Gastroesophageal sphincter (tissue), 4 donors: ENCODE results near the gene RRAD. TPM values are rescaled to one million over a fixed set of nuclear protein-coding genes. Genes with fewer than 3 reads are reported as not detected.
A peak's percentile ranks its signal among the peaks of the same experiment; 100 is the strongest.

ENCODE experiments used
- ATAC-seq: fragments of 150-250 bp; one replicate; pipeline ENCODE4 v1.9.1; 2016; ENCODE audit warnings: mild to moderate bottlenecking, moderate library complexity
- H3K27ac ChIP-seq, 4 donors: fragments of 200-600 bp; sonication (generic) in 3 of 4; 1 replicate in 3 of 4; 2 replicates in 1 of 4; pipeline ENCODE4 v1.5.1; 2016 to 2019
- H3K27me3 ChIP-seq: fragments of 200-600 bp; sonication (generic); one replicate; pipeline ENCODE4 v1.5.1; 2019
- H3K36me3 ChIP-seq, 2 donors: fragments of 200-600 bp; sonication (generic); one replicate each; pipeline ENCODE4 v1.5.1; 2019; ENCODE audit warnings: control low read depth in 1 of 2
- H3K4me1 ChIP-seq, 3 donors: fragments of 200-600 bp; sonication (generic); 1 replicate in 2 of 3; 2 replicates in 1 of 3; pipeline ENCODE4 v1.5.1; 2016 to 2019; ENCODE audit warnings: control low read depth in 2 of 3
- H3K4me3 ChIP-seq, 2 donors: fragments of 200-600 bp; sonication (generic); one replicate each; pipeline ENCODE4 v1.5.1; 2019; ENCODE audit warnings: mild to moderate bottlenecking in 1 of 2, moderate library complexity in 1 of 2
- H3K9me3 ChIP-seq, 3 donors: fragments of 200-600 bp; sonication (generic); one replicate each; pipeline ENCODE4 v1.5.1; 2017 to 2019; ENCODE audit warnings: control low read depth in 2 of 3
- CTCF ChIP-seq, 4 experiments: fragments of 200-600 bp in 2 of 4; fragments of 450-650 bp in 2 of 4; sonication (generic) in 1 of 4; IDR thresholded peaks; one replicate each; pipeline ENCODE4 v1.5.1; 2017 to 2019; ENCODE audit warnings: antibody characterized with exemption in 4 of 4, mild to moderate bottlenecking in 2 of 4, moderate library complexity in 2 of 4
- EP300 ChIP-seq: sonication (generic); formaldehyde crosslinking; IDR thresholded peaks from one replicate; pipeline ENCODE4 v1.6.1; 2017; ENCODE audit warnings: antibody characterized with exemption, mild to moderate bottlenecking
- POLR2A ChIP-seq, 2 donors: fragments of 450-650 bp; IDR thresholded peaks; one replicate each; pipeline ENCODE4 v1.6.1; 2017; ENCODE audit warnings: antibody characterized with exemption in 2 of 2, mild to moderate bottlenecking in 2 of 2, moderate library complexity in 1 of 2
- POLR2AphosphoS5 ChIP-seq: sonication (generic); formaldehyde crosslinking; IDR thresholded peaks from one replicate; pipeline ENCODE4 v1.6.1; 2017; ENCODE audit warnings: antibody characterized with exemption
- WGBS, 2 donors: methylation state at CpG; one replicate each; pipeline ENCODE4 v1.1.5; 2018; ENCODE audit warnings: low coverage in 1 of 2; 5-methylcytosine and 5-hydroxymethylcytosine counted together
- total RNA-seq, 4 donors: library from RNA; depleted of rRNA; stranded (reverse); fragments of >200 nt; gene quantifications; one replicate each; pipeline ENCODE4 v1.1.0, GENCODE V29; 2016

The RRAD gene
- total RNA-seq, 4 donors from 2014 or later: 33.4 to 103 (median 50.8) TPM

DNA sequence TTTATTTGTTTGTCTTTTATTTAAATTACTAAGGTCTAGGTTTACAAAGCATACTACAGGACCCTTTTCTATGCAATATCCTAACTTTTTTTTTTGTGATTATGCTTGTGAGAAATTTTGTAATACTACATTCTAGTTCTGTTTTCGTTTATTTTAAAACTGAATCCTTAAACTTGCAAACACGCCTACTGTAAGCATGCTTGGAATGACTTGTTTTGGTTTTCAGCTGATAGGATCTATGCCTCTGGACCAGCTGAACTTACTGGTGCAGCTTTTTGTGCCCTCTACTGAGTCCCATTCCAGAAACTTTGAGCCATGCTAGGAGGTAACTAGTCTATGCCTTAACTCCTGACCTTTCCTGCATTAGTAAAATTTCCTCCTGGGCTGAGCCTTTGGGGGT is 39.0 kb downstream of the RRAD start:
- H3K4me1 ChIP-seq: peaks cover 0 to 10% (median 0%) of the 10 kb centered on the region in 3 donors
- no peaks in the 10 kb centered on the region for H3K9me3 ChIP-seq
- WGBS, 2 donors: 45 to 64% methylated on average over 2 of the region's 2 CpGs
- H3K27ac ChIP-seq: no peak overlapping the region
- no peak for TF ChIP-seq POLR2A (IDR thresholded peaks at IDR 0.05)
- no peak for TF ChIP-seq EP300
- TF ChIP-seq POLR2AphosphoS5: no peak
- TF ChIP-seq CTCF (IDR thresholded peaks at IDR 0.05): no peak
- no peak overlapping the region for H3K4me3 ChIP-seq
- no peaks in the 10 kb centered on the region for H3K27me3 ChIP-seq
- H3K36me3 ChIP-seq: peaks cover 0 to 48% of the 10 kb centered on the region in 2 donors
- ATAC-seq: no peak

DNA sequence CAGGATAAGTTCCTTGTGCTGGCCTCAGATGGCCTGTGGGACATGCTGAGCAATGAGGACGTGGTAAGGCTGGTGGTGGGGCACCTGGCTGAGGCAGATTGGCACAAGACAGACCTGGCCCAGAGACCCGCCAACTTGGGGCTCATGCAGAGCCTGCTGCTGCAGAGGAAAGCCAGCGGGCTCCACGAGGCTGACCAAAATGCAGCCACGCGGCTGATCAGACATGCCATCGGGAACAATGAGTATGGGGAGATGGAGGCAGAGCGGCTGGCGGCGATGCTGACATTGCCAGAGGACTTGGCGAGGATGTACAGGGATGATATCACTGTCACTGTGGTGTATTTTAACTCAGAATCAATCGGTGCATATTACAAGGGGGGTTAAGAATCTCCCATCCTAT is 39.8 kb downstream of the RRAD start:
- no peak for ATAC-seq
- peaks cover 0 to 15% (median 5%) of the 10 kb centered on the region in 3 donors for H3K4me1 ChIP-seq
- no peak overlapping the region for H3K27ac ChIP-seq
- no peaks in the 10 kb centered on the region for H3K27me3 ChIP-seq
- H3K9me3 ChIP-seq: no peaks in the 10 kb centered on the region
- WGBS, 2 donors: 100% methylated on average over 1 of the region's 12 CpGs; no CpG with 5 or more reads in 1 of the 2 donors
- TF ChIP-seq POLR2AphosphoS5 (no peak), EP300 (no peak), CTCF (IDR thresholded peaks at IDR 0.05) (no peak), POLR2A (IDR thresholded peaks at IDR 0.05) (no peak)
- no peak overlapping the region for H3K4me3 ChIP-seq
- peaks cover 0 to 45% of the 10 kb centered on the region in 2 donors for H3K36me3 ChIP-seq

- Histone ChIP-seq H3K9me3 (no peaks in the 10 kb centered on the region), H3K4me3 (no peak overlapping the region), H3K27ac (no peak overlapping the region), H3K27me3 (no peaks in the 10 kb centered on the region), H3K36me3 (peaks cover 0 to 45% of the 10 kb centered on the region in 2 donors), H3K4me1 (peaks cover 0 to 23% (median 5%) of the 10 kb centered on the region in 3 donors)
- TF ChIP-seq POLR2AphosphoS5 (no peak), CTCF (IDR thresholded peaks at IDR 0.05) (no peak), EP300 (no peak), POLR2A (IDR thresholded peaks at IDR 0.05) (no peak)
- WGBS, 2 donors: 92 to 100% methylated on average over 3 of the region's 3 CpGs
- no peak for ATAC-seq
Measured at GRCh38 chr16:66882702-66883101, 42.6 kb downstream of the RRAD start.

- no peak overlapping the region for H3K27ac ChIP-seq
- peaks cover 0 to 39% of the 10 kb centered on the region in 2 donors for H3K36me3 ChIP-seq
- no peak for TF ChIP-seq CTCF (IDR thresholded peaks at IDR 0.05)
- TF ChIP-seq POLR2A (IDR thresholded peaks at IDR 0.05): no peak
- no peak for TF ChIP-seq POLR2AphosphoS5
- TF ChIP-seq EP300: no peak
- peaks cover 0 to 23% (median 5%) of the 10 kb centered on the region in 3 donors for H3K4me1 ChIP-seq
- H3K27me3 ChIP-seq: no peaks in the 10 kb centered on the region
- ATAC-seq: no peak
- WGBS, 2 donors: 90 to 91% methylated on average over 4 to 8 of the region's 8 CpGs
- H3K4me3 ChIP-seq: no peak overlapping the region
- H3K9me3 ChIP-seq: no peaks in the 10 kb centered on the region
Measured at GRCh38 chr16:66881964-66882508, 43.3 kb downstream of the RRAD start.

DNA sequence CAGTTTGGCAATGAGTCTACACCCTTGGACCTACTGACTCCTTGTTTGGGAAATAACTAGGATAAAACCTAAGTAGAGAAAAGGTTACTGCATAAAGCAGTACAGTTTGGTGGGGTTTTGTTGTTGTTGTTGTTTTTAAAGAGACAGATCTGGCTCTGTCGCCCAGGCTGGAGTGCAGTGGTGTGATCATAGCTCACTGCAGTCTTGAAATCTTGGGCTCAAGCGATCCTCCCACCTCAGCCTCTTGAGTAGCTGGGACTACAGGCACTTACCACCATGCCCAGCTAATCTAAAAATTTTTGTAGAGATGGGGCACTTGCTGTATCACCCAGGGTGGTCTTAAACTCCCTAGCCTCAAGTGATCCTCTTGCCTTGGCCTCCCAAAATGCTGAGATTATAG is 43.8 kb downstream of the RRAD start:
- Histone ChIP-seq H3K4me3 (peak overlapping the region in 1 of 2 donors; percentile 72), H3K9me3 (no peaks in the 10 kb centered on the region), H3K27ac (no peak overlapping the region), H3K36me3 (peaks cover 0 to 34% of the 10 kb centered on the region in 2 donors), H3K27me3 (no peaks in the 10 kb centered on the region), H3K4me1 (peaks cover 0 to 23% (median 5%) of the 10 kb centered on the region in 3 donors)
- WGBS, 2 donors: 86% methylated on average over 2 of the region's 2 CpGs
- no peak for ATAC-seq
- no peak for TF ChIP-seq CTCF (IDR thresholded peaks at IDR 0.05)
- TF ChIP-seq EP300: no peak
- no peak for TF ChIP-seq POLR2A (IDR thresholded peaks at IDR 0.05)
- TF ChIP-seq POLR2AphosphoS5: no peak
